ENCODE data around the gene KRTAP10-2.
"Not testable (repeated sequence)": the region's sequence is repeated elsewhere in the genome, so short reads cannot be mapped to it uniquely, and the experiment has no call there.

KRTAP10-2 gene

GRCh38 chr21:44583089-44583799 is 31.9 kb upstream of the KRTAP10-2 start:
- no peak for DNase-seq (ENCODE audit: low read depth, low spot score)

GRCh38 chr21:44582055-44582454 is 30.8 kb upstream of the KRTAP10-2 start:
- DNase-seq (ENCODE audit: low read depth, low spot score) = no peak

GRCh38 chr21:44581158-44581557 is 29.9 kb upstream of the KRTAP10-2 start:
- DNase-seq (ENCODE audit: low read depth, low spot score) = no peak

GRCh38 chr21:44580231-44580821 is 29.0 kb upstream of the KRTAP10-2 start, which contains the start of gene KRTAP10-5:
KRTAP10-5 (minus strand) TSS chr21:44580604; CDS start chr21:44580578, 26 bp downstream.
- DNase-seq (ENCODE audit: low read depth, low spot score) = not testable (repeated sequence)

GRCh38 chr21:44579833-44580144 is 28.5 kb upstream of the KRTAP10-2 start:
- no peak for DNase-seq (ENCODE audit: low read depth, low spot score)

GRCh38 chr21:44579056-44579832 is 27.9 kb upstream of the KRTAP10-2 start:
- DNase-seq (ENCODE audit: low read depth, low spot score) = no peak

GRCh38 chr21:44578371-44579055 is 27.2 kb upstream of the KRTAP10-2 start:
- no peak for DNase-seq (ENCODE audit: low read depth, low spot score)

GRCh38 chr21:44576025-44576420 is 24.7 kb upstream of the KRTAP10-2 start:
- no peak for DNase-seq (ENCODE audit: low read depth, low spot score)

GRCh38 chr21:44575307-44576024 is 24.2 kb upstream of the KRTAP10-2 start:
- DNase-seq (ENCODE audit: low read depth, low spot score) = no peak

- no peak for DNase-seq (ENCODE audit: low read depth, low spot score)
Measured at GRCh38 chr21:44574457-44575306, 23.4 kb upstream of the KRTAP10-2 start.

GRCh38 chr21:44573630-44574456 is 22.5 kb upstream of the KRTAP10-2 start, which contains the start of gene KRTAP10-4:
KRTAP10-4 (plus strand) TSS chr21:44573729; CDS start chr21:44573759, 30 bp downstream.
- not testable (repeated sequence) for DNase-seq (ENCODE audit: low read depth, low spot score)

- DNase-seq (ENCODE audit: low read depth, low spot score) = no peak
Measured at GRCh38 chr21:44572959-44573583, 21.8 kb upstream of the KRTAP10-2 start.

- DNase-seq (ENCODE audit: low read depth, low spot score) = no peak
Measured at GRCh38 chr21:44571844-44572782, 20.8 kb upstream of the KRTAP10-2 start.

- no peak for DNase-seq (ENCODE audit: low read depth, low spot score)
Measured at GRCh38 chr21:44571296-44571695, 20.0 kb upstream of the KRTAP10-2 start.

GRCh38 chr21:44569861-44570517 is 18.7 kb upstream of the KRTAP10-2 start:
- DNase-seq (ENCODE audit: low read depth, low spot score) = no peak

GRCh38 chr21:44568667-44569556 is 17.6 kb upstream of the KRTAP10-2 start:
- DNase-seq (ENCODE audit: low read depth, low spot score) = no peak

All from smooth muscle cell of the brain vasculature (primary cell).